Measurements from ENCODE around the gene S100A13.
"Not testable (repeated sequence)": the region's sequence is repeated elsewhere in the genome, so short reads cannot be mapped to it uniquely, and the experiment has no call there.

The S100A13 gene

GRCh38 chr1:153626904-153627714 lies at the start of gene S100A13:
TSS of gene S100A13 (minus strand) at chr1:153627505. CDS start at chr1:153626472, 1,033 bp downstream.
- DNase-seq (ENCODE audit: low read depth) = no peak

- DNase-seq (ENCODE audit: low read depth) = no peak
Measured at GRCh38 chr1:153673511-153673910, 46.2 kb upstream of the S100A13 start.

GRCh38 chr1:153671628-153672353 lies 44.5 kb upstream of the S100A13 start:
- DNase-seq (ENCODE audit: low read depth) = peak; percentile 50

- peak; percentile 91 for DNase-seq (ENCODE audit: low read depth)
Measured at GRCh38 chr1:153670859-153671627, 43.7 kb upstream of the S100A13 start, which contains the start of gene ILF2. TSS of gene ILF2 (minus strand) at chr1:153670993. CDS start at chr1:153670922, 71 bp downstream.

GRCh38 chr1:153670257-153670858 lies 43.1 kb upstream of the S100A13 start:
- no peak for DNase-seq (ENCODE audit: low read depth)

GRCh38 chr1:153669606-153670005 lies 42.3 kb upstream of the S100A13 start:
- DNase-seq (ENCODE audit: low read depth) = no peak

- not testable (repeated sequence) for DNase-seq (ENCODE audit: low read depth)
Measured at GRCh38 chr1:153668672-153669071, 41.4 kb upstream of the S100A13 start.

- DNase-seq (ENCODE audit: low read depth) = no peak
Measured at GRCh38 chr1:153667439-153667838, 40.1 kb upstream of the S100A13 start.

- DNase-seq (ENCODE audit: low read depth) = no peak
Measured at GRCh38 chr1:153663211-153663610, 35.9 kb upstream of the S100A13 start.

- no peak for DNase-seq (ENCODE audit: low read depth)
Measured at GRCh38 chr1:153662269-153662668, 35.0 kb upstream of the S100A13 start.

GRCh38 chr1:153661111-153661708 lies 33.9 kb upstream of the S100A13 start:
- DNase-seq (ENCODE audit: low read depth) = no peak

- no peak for DNase-seq (ENCODE audit: low read depth)
Measured at GRCh38 chr1:153659656-153660055, 32.4 kb upstream of the S100A13 start.

- no peak for DNase-seq (ENCODE audit: low read depth)
Measured at GRCh38 chr1:153659175-153659534, 31.9 kb upstream of the S100A13 start.

- DNase-seq (ENCODE audit: low read depth) = peak; percentile 91
Measured at GRCh38 chr1:153658400-153659174, 31.3 kb upstream of the S100A13 start, which contains the start of gene SNAPIN. TSS of gene SNAPIN (plus strand) at chr1:153658703. CDS start at chr1:153658744, 41 bp downstream.

GRCh38 chr1:153655333-153655732 lies 28.0 kb upstream of the S100A13 start:
- no peak for DNase-seq (ENCODE audit: low read depth)

GRCh38 chr1:153652805-153653500 lies 25.6 kb upstream of the S100A13 start:
- no peak for DNase-seq (ENCODE audit: low read depth)

GRCh38 chr1:153651771-153652170 lies 24.5 kb upstream of the S100A13 start:
- DNase-seq (ENCODE audit: low read depth) = no peak

GRCh38 chr1:153649863-153650235 lies 22.5 kb upstream of the S100A13 start:
- no peak for DNase-seq (ENCODE audit: low read depth)

GRCh38 chr1:153649137-153649862 lies 22.0 kb upstream of the S100A13 start:
- DNase-seq (ENCODE audit: low read depth) = no peak

Data from activated T-cell treated with anti-CD3 and anti-CD28 coated beads for 48 hours (primary cell).